HG02610 (cell line): Measurements from ENCODE around the gene LGI2.
"Not testable (repeated sequence)": the region's sequence is repeated elsewhere in the genome, so short reads cannot be mapped to it uniquely, and the experiment has no call there.

Experiments
- ATAC-seq: cut with Tn5 transposase; IDR thresholded peaks from one replicate; pipeline ENCODE4 v1.9.1; 2021; ENCODE audit warnings: mild to moderate bottlenecking, moderate library complexity; ENCODE audit not compliant: unreplicated experiment

Gene LGI2

DNA sequence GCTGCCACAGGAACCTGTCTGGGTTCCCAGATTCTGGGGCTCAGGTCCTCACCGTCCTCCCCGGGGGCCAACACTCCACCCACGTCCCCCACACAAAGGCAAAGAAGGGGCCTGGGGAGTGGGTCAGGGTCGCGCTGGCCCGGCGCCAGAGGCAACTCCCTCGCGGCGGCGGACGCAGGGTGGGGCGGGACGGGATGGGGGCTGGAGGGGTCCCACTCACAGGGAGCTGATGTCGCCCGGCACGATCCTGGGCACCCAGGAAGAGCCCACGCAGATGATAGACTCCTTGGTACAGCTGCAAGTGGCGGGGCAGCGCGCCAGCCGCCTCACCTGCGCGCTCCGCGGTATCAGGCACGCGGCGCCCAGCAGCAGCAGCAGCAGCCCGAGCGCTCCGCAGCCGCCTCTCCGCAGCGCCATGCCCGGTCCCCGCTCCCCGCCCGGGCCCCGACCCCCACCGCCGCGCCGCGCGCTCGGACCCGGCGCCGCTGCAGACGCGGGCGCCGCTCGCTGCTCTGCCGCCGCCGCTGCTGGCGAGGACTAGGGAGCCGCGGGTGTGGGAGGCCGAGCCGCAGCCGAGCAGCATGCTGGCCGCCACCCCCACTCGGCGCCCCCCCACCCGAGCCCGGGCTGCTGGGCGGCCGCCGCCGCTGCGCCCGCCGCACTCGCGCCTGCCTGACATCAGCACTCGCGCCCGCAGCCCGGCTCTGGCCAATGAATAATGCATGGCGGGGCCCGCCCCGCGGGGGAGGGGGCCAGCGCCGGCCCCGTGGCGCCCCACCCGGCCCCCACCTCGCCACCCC is at the start of gene LGI2:
LGI2 (minus strand) TSS at position 670 of the 800 bp plus-strand sequence; CDS start at position 417, 253 bp downstream.
- ATAC-seq, result no peak

- ATAC-seq, result no peak
Measured at GRCh38 chr4:25078523-25078922, 47.8 kb upstream of the LGI2 start.

DNA sequence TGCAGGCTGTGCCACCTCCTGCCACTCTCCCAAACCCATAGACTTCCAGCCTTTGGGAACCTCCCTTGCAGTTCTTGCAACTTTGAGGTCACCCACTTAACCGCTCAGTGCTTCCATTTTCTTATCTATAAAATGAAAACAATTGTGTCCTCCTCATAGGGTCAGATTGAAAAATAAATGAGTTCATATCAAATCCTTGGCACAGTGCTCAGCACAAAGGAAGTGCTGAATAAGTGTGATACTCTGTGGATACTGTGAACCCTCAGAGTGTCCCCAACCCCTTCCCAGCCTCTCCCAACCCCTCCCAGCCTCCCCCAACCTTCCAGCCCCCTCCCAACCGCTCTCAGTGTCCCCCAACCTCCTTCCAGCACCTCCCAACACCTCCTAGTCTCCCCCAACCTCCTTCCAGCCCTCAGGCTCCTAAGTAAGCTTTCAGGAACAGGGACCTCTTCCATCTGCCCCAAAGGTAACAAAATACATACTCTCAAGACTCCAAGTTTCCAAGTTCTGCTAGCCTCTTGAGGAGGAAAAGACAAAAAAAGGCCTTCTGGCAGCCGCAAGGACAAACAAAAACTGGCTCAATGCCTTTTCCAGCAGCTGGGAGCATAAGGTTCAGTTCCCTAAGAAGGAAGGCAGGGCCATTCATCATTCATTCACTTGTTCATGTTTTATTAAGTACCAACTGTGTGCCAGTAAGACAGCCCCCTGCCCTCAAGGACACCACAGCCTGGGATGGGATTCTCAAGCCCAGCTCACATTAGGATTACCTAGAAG is 46.1 kb upstream of the LGI2 start:
- no peak for ATAC-seq

DNA sequence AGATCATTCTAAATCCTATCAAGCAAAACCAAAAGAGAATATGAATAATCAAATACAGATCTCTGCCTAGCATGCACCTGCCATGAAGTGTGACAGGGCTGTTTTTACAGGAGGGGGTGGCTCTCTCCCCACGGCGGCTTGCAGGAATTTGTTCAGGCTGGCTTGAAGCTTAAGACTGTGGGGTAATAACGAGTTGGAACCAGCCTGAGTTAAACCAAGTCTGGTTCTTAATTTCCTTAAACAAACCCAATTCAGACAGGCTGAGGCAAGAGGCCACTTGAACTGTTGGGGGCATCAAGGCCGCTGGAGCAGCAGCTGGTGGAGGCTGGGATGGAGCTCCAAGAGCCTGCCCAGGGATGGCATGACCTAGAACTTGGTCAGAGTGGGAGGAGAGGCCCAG is 45.1 kb upstream of the LGI2 start:
- no peak for ATAC-seq

DNA sequence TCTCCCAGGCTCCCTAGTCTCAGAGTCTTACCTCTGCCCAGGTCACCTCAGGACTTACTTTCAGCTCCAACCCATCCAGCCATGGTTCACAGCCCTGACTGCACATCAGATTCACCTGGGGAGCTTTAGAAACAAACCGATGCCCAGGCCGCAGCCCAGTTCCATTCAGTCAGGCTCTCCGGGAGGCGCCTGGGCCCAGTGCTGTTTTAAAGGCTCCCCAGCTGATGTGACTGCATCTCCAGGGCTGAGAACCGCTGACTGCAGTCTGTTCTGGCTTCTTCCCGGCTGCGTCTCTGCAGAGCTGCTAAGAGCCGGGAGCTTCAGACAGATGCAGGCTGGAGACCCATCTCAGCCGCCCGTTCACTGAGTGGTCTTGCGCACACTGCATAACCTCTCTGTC is 44.4 kb upstream of the LGI2 start:
- ATAC-seq, result no peak

DNA sequence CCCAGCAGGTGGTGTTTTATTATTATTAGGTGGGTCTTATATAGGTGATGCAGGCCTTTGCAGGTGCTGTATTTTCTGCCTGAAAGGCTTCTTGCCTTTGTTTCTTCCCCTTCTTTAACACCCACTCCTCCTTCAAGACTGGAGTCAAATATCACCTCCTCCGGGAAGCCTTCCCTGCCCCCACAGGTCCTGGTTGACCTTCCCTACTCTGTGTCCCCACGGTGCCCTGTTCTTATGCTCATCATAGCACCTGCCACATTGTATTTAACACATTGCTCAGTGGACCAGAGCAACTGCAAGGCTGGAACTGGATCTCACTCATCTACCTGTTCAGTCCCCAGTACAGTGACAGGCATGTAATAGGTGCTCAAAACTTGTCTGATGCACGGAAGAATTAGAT is 39.8 kb upstream of the LGI2 start:
- ATAC-seq, result no peak

- ATAC-seq, result no peak
Measured at GRCh38 chr4:25069014-25069413, 38.3 kb upstream of the LGI2 start.

GRCh38 chr4:25068386-25068785 is 37.6 kb upstream of the LGI2 start:
- no peak for ATAC-seq

GRCh38 chr4:25065932-25066590 is 35.3 kb upstream of the LGI2 start:
- no peak for ATAC-seq

GRCh38 chr4:25065431-25065858 is 34.7 kb upstream of the LGI2 start:
- no peak for ATAC-seq

- ATAC-seq, result not testable (repeated sequence)
Measured at GRCh38 chr4:25064447-25064846, 33.7 kb upstream of the LGI2 start.

DNA sequence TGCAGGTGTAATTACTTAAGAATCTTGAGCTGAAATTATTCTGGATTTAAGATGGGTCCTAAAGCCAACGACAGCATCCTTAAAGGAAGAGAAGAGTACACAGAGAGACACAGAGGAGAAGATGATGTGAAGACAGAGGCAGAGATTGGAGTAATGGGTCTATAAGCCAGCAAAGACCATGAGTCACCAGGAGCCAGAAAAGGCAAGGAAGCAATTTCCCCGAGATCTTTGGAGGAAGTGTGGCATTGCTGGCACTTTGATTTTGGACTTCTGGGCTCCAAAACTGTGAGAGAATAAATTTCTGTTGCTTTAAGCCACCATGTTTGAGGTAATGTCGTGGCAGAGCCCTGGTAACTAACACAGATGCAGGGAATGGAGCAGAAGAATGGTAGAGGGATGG is 32.4 kb upstream of the LGI2 start:
- ATAC-seq, result no peak

DNA sequence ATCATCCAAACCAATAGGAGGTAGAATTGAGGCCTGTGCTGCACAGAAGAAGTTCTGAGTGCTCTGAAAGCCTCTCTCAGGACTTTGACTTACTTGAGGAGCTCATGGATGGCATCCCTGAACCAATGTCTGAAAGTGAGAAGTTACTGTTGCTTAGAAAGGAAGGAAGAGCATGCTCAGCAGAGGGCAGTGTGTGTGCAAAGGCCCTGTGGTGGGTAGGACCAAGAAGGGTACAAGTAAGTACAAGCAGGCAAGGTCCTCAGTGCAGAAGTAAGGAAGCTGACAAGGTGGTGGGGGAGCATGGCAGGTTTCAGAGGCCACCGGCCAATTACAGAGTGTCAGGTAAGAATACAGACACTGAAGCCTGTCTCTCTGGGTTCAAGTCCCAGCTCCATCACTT is 31.4 kb upstream of the LGI2 start:
- ATAC-seq, result no peak

- ATAC-seq, result no peak
Measured at GRCh38 chr4:25061602-25062001, 30.9 kb upstream of the LGI2 start.

DNA sequence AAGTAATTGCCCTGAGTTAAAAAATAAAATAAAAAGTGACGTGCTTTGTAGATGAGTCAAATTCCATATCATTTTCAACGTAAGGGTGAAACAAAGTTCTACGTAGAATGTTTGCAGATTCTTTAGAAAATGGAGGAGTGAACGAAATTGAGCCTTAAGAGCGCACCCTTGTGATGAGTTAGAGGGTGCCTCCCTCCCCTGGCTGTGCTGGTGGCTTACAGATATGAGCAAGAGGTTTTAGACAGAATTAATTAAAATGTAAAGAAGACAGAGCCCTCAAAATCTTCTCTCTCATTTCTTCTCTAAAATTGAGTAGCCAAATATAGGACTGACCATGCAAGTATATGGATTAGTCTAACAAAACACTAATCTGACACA is 30.2 kb upstream of the LGI2 start:
- ATAC-seq, result no peak

GRCh38 chr4:25060241-25060962 is 29.7 kb upstream of the LGI2 start:
- ATAC-seq, result no peak

GRCh38 chr4:25059791-25060190 is 29.0 kb upstream of the LGI2 start:
- no peak for ATAC-seq

DNA sequence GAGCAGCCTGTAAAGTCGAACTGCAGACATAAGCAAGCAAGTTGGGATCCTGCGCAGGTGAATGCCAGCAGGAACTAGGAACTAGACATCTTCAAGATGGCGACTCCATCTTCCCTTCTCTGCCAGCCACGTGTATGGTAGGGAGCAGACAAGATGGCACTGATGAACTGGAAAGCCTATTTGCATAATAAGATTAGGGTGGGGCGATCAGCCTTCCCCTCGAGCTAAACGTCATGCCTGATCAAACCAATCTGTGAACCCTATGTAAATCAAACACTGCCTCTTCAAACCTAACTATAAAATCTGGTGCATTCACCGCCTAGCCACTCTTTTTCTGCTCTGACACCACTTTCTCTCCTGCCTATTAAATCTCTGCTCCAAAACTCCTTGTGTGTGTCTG is 28.1 kb upstream of the LGI2 start:
- ATAC-seq, result no peak

DNA sequence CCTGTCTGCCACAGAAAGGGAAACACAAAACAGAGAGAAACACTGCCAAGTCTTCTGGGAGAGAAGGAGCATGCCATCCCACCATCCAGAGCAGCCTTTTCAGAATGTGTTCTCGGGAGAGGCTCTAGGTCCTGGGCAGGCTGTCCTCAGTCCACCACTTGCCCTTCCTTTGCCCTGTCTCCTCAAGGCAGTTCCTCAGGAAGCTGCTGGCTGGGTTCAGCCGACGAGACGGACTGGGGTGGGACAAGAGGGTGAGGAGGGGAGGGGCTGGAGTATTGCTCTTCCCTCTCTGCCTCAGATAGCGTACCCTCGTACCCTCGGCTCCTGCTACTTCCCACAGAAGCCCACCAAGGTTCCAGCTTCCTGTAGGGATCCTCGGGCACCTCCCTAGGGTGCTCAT is 26.6 kb upstream of the LGI2 start:
- ATAC-seq, result no peak

GRCh38 chr4:25052037-25052436 is 21.3 kb upstream of the LGI2 start:
- ATAC-seq, result not testable (repeated sequence)

DNA sequence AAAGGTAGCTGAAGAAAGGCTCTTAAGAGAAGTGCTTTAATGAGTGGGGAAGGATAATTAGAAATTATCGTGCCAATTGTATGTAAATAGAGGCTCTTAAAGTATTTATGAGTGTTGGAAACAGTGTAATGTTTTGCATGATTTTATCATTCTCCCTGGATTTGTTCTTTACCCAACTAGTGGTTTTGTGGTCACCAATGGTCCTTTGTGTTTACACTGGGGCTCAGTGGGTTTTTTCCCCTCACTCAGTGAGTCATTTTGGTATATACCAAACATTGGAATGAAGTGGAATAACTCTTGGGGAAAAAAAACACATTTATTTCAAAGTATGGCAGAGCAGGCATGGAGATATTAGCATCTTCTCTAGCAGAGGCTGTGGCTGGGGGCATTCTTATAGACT is 20.8 kb upstream of the LGI2 start:
- ATAC-seq, result no peak
